ENCODE data around the gene NEK10. TPM values are rescaled to one million over a fixed set of nuclear protein-coding genes. Genes with fewer than 3 reads are reported as not detected.

NEK10 gene
- total and polyA plus RNA-seq, 2 of the 4 experiments (the other 2 are of a cell fraction): 2.2 to 6.6 TPM

DNA sequence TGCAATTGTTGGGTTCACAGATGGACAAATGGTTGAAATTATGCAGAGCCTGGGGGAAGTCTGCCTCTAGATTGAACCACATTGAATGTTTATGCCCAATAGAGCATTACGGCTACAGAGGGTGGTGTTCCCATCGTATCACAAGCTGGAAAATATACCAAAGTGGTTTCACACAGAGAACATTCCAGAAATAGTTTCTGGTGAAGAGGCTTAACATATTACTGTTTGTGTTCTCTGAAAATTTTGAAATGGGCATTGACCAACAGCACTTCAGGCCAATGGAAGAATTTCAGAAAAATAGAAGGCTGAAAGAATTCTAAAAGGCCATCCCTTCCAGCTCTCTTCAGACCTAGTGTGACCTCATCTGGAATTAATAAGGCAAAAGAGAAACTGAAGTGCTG, 203.9 kb downstream of the NEK10 start:
- H3K14ac ChIP-seq (replicated peaks; ENCODE audit: low read depth, low read length): no peak overlapping the region
- H2BK20ac ChIP-seq (ENCODE audit: low read depth, low read length): no peak overlapping the region
- no peak overlapping the region for H2AK9ac ChIP-seq (replicated peaks; ENCODE audit: low read depth, low read length, poor library complexity)
- dilution Hi-C loops (cut with HindIII; ENCODE audit: low sequenced_read_pairs, unreplicated experiment) (no loop called here), in situ Hi-C loops (cut with MboI; ENCODE audit: low sequenced_read_pairs) (no loop called here), intact Hi-C loops (cut with micrococcal nuclease) (loop anchor here (10.0 kb wide), 1 partner anchor 1179 kb away; the partner anchor contains the start of genes AZI2 and ZCWPW2)
- POLR2A ChIA-PET (ENCODE audit: unreplicated experiment): no interaction called here
- DNase-seq: peak; percentile 42
- no peak overlapping the region for H3K23ac ChIP-seq (ENCODE audit: low read depth, low read length)
- H2BK5ac ChIP-seq (ENCODE audit: low read depth, low read length, poor library complexity, severe bottlenecking): no peak overlapping the region
- CTCF ChIA-PET: no interaction called here
- H3K27ac ChIP-seq (ENCODE audit: insufficient read depth, low read length): no peak overlapping the region
- no peak overlapping the region for H2AK5ac ChIP-seq (ENCODE audit: low read depth, low read length)
- peak; percentile 77 for ATAC-seq (ENCODE audit: low read depth)
- no peak overlapping the region for H3K4ac ChIP-seq (ENCODE audit: low read depth, low read length)
- WGBS, 2 experiments (ENCODE audit: extremely low coverage in 2 of 2, insufficient read length in 1 of 2): no CpG with 5 or more reads among the region's 2 CpGs
- no peak overlapping the region for H2AFZ ChIP-seq (replicated peaks; ENCODE audit: low read length, poor library complexity)
- H3K4me3 ChIP-seq (ENCODE audit: insufficient read depth, low read depth, low read length): no peak overlapping the region
- no TSS peak for BruUV-seq (replicated peaks)
- H3K4me1 ChIP-seq (ENCODE audit: control insufficient read depth, insufficient read depth, low read length): no peaks in the 10 kb centered on the region
- no peak overlapping the region; the same call in 1 of the 2 replicates for H3K4me2 ChIP-seq (ENCODE audit: low read depth, low read length)
- H2BK15ac ChIP-seq (ENCODE audit: low read depth, low read length): no peak overlapping the region
- H3K9me1 ChIP-seq (ENCODE audit: insufficient read depth, low read length): no peaks in the 10 kb centered on the region
- H3K27me3 ChIP-seq (ENCODE audit: control insufficient read depth, insufficient read depth, low read length): no peaks in the 10 kb centered on the region
- TF ChIP-seq BHLHE40 (IDR thresholded peaks at IDR 0.05; ENCODE audit: low read depth, low read length) (no peak), MAZ (IDR thresholded peaks at IDR 0.05; ENCODE audit: borderline replicate concordance, low read depth, low read length) (no peak), NFE2L2 (IDR thresholded peaks at IDR 0.05; ENCODE audit: low read depth, low read length) (no peak), CEBPB (IDR thresholded peaks at IDR 0.05; ENCODE audit: low read depth, low read length) (no peak), RAD21 (IDR thresholded peaks at IDR 0.05; ENCODE audit: low read length) (no peak), FOS (IDR thresholded peaks at IDR 0.05; ENCODE audit: low read depth, low read length) (no peak), RCOR1 (IDR thresholded peaks at IDR 0.05; ENCODE audit: insufficient replicate concordance, low read length) (no peak), SMC3 (IDR thresholded peaks at IDR 0.05; ENCODE audit: low read depth, low read length) (no peak), MAFK (IDR thresholded peaks at IDR 0.05; ENCODE audit: low read depth, low read length) (no peak), CHD1 (IDR thresholded peaks at IDR 0.05; ENCODE audit: low read depth, low read length) (no peak), RFX5 (IDR thresholded peaks at IDR 0.05; ENCODE audit: low read depth, low read length) (no peak), POLR2A (IDR thresholded peaks at IDR 0.05; ENCODE audit: low read depth, low read length) (no peak), MXI1 (IDR thresholded peaks at IDR 0.05; ENCODE audit: borderline replicate concordance, low read depth, low read length) (no peak)
- TF ChIP-seq, protein P1, sequence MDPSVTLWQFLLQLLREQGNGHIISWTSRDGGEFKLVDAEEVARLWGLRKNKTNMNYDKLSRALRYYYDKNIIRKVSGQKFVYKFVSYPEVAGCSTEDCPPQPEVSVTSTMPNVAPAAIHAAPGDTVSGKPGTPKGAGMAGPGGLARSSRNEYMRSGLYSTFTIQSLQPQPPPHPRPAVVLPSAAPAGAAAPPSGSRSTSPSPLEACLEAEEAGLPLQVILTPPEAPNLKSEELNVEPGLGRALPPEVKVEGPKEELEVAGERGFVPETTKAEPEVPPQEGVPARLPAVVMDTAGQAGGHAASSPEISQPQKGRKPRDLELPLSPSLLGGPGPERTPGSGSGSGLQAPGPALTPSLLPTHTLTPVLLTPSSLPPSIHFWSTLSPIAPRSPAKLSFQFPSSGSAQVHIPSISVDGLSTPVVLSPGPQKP (IDR thresholded peaks at IDR 0.05; ENCODE audit: borderline replicate concordance, low read depth, low read length): no peak
- TF ChIP-seq, protein P2, sequence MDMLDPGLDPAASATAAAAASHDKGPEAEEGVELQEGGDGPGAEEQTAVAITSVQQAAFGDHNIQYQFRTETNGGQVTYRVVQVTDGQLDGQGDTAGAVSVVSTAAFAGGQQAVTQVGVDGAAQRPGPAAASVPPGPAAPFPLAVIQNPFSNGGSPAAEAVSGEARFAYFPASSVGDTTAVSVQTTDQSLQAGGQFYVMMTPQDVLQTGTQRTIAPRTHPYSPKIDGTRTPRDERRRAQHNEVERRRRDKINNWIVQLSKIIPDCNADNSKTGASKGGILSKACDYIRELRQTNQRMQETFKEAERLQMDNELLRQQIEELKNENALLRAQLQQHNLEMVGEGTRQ (IDR thresholded peaks at IDR 0.05; ENCODE audit: low read depth, low read length): no peak
- TF ChIP-seq, protein P3, sequence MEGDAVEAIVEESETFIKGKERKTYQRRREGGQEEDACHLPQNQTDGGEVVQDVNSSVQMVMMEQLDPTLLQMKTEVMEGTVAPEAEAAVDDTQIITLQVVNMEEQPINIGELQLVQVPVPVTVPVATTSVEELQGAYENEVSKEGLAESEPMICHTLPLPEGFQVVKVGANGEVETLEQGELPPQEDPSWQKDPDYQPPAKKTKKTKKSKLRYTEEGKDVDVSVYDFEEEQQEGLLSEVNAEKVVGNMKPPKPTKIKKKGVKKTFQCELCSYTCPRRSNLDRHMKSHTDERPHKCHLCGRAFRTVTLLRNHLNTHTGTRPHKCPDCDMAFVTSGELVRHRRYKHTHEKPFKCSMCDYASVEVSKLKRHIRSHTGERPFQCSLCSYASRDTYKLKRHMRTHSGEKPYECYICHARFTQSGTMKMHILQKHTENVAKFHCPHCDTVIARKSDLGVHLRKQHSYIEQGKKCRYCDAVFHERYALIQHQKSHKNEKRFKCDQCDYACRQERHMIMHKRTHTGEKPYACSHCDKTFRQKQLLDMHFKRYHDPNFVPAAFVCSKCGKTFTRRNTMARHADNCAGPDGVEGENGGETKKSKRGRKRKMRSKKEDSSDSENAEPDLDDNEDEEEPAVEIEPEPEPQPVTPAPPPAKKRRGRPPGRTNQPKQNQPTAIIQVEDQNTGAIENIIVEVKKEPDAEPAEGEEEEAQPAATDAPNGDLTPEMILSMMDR (conservative IDR thresholded peaks at IDR 0.05; ENCODE audit: low read depth, low read length): no peak
- no peaks in the 10 kb centered on the region for H4K20me1 ChIP-seq (ENCODE audit: insufficient read depth, low read length)
- H4K8ac ChIP-seq (ENCODE audit: low read depth in 2 of 2, low read length in 2 of 2): no peak overlapping the region
- no peak overlapping the region for H3K18ac ChIP-seq (ENCODE audit: low read depth, low read length)
- H4K5ac ChIP-seq (ENCODE audit: low read depth, low read length): no peak overlapping the region
- no peak overlapping the region for H4K91ac ChIP-seq (ENCODE audit: insufficient read depth, low read depth, low read length)
- H3K9ac ChIP-seq (ENCODE audit: low read depth, low read length): no peak overlapping the region
- H3K56ac ChIP-seq (ENCODE audit: extremely low read depth, insufficient read depth, low read length): no peak overlapping the region
- H3K36me3 ChIP-seq (ENCODE audit: control insufficient read depth, insufficient read depth, low read length): no peaks in the 10 kb centered on the region
- no peak overlapping the region for H2BK120ac ChIP-seq (ENCODE audit: low read depth, low read length)
- H3K79me1 ChIP-seq (ENCODE audit: low read depth in 1 of 2, low read length in 2 of 2): no peaks in the 10 kb centered on the region
- H3K9me3 ChIP-seq (ENCODE audit: control insufficient read depth, insufficient read depth, low read length): no peaks in the 10 kb centered on the region
